Fibroblast of lung (primary cell): ENCODE data around the gene VGLL1.

Experiments used
- CTCF ChIP-seq, 2 donors: IDR thresholded peaks in 1 of 2; conservative IDR thresholded peaks in 1 of 2; 1 replicate in 1 of 2; 2 replicates in 1 of 2; pipeline ENCODE4 v1.5.1; 2011 to 2012; ENCODE audit warnings: low read length in 2 of 2, control low read depth in 1 of 2, inconsistent platforms in 1 of 2, low read depth in 1 of 2, mild to moderate bottlenecking in 1 of 2
- EZH2 ChIP-seq: IDR thresholded peaks from 2 replicates; pipeline ENCODE4 v1.5.1; 2012; ENCODE audit warnings: low read length, control low read depth, mild to moderate bottlenecking; ENCODE audit errors: missing control alignments

- TF ChIP-seq CTCF (conservative IDR thresholded peaks at IDR 0.05 in 1 of 2, IDR thresholded peaks at IDR 0.05 in 1 of 2; ENCODE audit: low read depth in 1 of 2, low read length in 2 of 2): no peak
- no peak for TF ChIP-seq EZH2
Measured at GRCh38 chrX:136493011-136493410, 39.0 kb upstream of the VGLL1 start.
